K562 (cell line): ENCODE measurements around the gene ASAH2. TPM values are rescaled to one million over a fixed set of nuclear protein-coding genes. Genes with fewer than 3 reads are reported as not detected.
A peak's percentile ranks its signal among the peaks of the same experiment; 100 is the strongest.

Source experiments
- CBX2 ChIP-seq: fragments of 200-600 bp; sonication (generic); IDR thresholded peaks from one replicate; pipeline ENCODE4 v1.6.1; 2012; ENCODE audit warnings: mild to moderate bottlenecking, low read length, inconsistent platforms; ENCODE audit not compliant: insufficient read depth, poor library complexity, severe bottlenecking
- EHMT2 ChIP-seq: fragments of 450-650 bp; IDR thresholded peaks from 2 replicates; pipeline ENCODE4 v1.6.1; 2018; ENCODE audit warnings: antibody characterized with exemption
- ELF1 ChIP-seq: fragments of 200-800 bp; sonication (Bioruptor generic); IDR thresholded peaks from 2 replicates; pipeline ENCODE4 v1.6.1; 2016; ENCODE audit warnings: missing genetic modification characterization, missing compliant biosample characterization
- FIP1L1 ChIP-seq: fragments of 200-400 bp; formaldehyde crosslinking; IDR thresholded peaks from 2 replicates; pipeline ENCODE4 v1.6.1; 2018; ENCODE audit warnings: mild to moderate bottlenecking, low read depth, low read length; ENCODE audit not compliant: poor library complexity, severe bottlenecking
- KLF13 ChIP-seq: fragments of 450-650 bp; IDR thresholded peaks from 2 replicates; pipeline ENCODE4 v1.6.1; 2016; ENCODE audit warnings: missing genetic modification characterization, low read depth, mild to moderate bottlenecking, missing compliant biosample characterization, moderate library complexity, borderline replicate concordance
- NFYB ChIP-seq: IDR thresholded peaks from 2 replicates; pipeline ENCODE4 v1.6.1; 2011; ENCODE audit warnings: mild to moderate bottlenecking, moderate library complexity; ENCODE audit not compliant: insufficient read length; ENCODE audit errors: extremely low read depth
- PREB ChIP-seq: sonication (generic); formaldehyde crosslinking; IDR thresholded peaks from 2 replicates; pipeline ENCODE4 v1.8.1; 2023; ENCODE audit warnings: mild to moderate bottlenecking, missing genetic modification reagents
- RAD51 ChIP-seq: fragments of 450-650 bp; IDR thresholded peaks from 2 replicates; pipeline ENCODE4 v1.7.1; 2016; ENCODE audit warnings: low read depth, mild to moderate bottlenecking, borderline replicate concordance
- RHOXF2B ChIP-seq: fragments of 250-450 bp; sonication (Bioruptor Pico); conservative IDR thresholded peaks from 2 replicates; pipeline ENCODE4 v1.5.1; 2021
- SETDB1 ChIP-seq: IDR thresholded peaks from one replicate; pipeline ENCODE4 v1.6.1; 2012; ENCODE audit warnings: low read length, control low read depth, inconsistent platforms
- SMARCE1 ChIP-seq: fragments of 450-650 bp; IDR thresholded peaks from 2 replicates; pipeline ENCODE4 v1.7.1; 2016; ENCODE audit warnings: mild to moderate bottlenecking
- SP1 ChIP-seq: sonication (generic); formaldehyde crosslinking; IDR thresholded peaks from 2 replicates; pipeline ENCODE4 v1.8.1; 2022; ENCODE audit warnings: mild to moderate bottlenecking, missing genetic modification reagents
- TCFL5 ChIP-seq: fragments of 250-450 bp; sonication (Bioruptor Pico); conservative IDR thresholded peaks from 2 replicates; pipeline ENCODE4 v1.6.1; 2021; ENCODE audit warnings: mild to moderate bottlenecking, moderate library complexity, matching md5 sums
- ZNF318 ChIP-seq, 2 experiments: fragments of 450-650 bp; IDR thresholded peaks; 2 replicates each; pipeline ENCODE4 v1.6.1; 2016; ENCODE audit warnings: mild to moderate bottlenecking in 2 of 2, borderline replicate concordance in 1 of 2, low read depth in 1 of 2, moderate library complexity in 1 of 2
- ZNF583 ChIP-seq: fragments of 250-450 bp; sonication (Bioruptor Pico); IDR thresholded peaks from 2 replicates; pipeline ENCODE4 v1.4.0; 2020
- ZNF639 ChIP-seq, 2 experiments: fragments of 200-800 bp in 1 of 2; sonication (Bioruptor generic) in 1 of 2; sonication (generic) in 1 of 2; formaldehyde crosslinking in 1 of 2; IDR thresholded peaks in 1 of 2; conservative IDR thresholded peaks in 1 of 2; 2 replicates each; pipeline versions ENCODE4 v1.5.0 to v1.6.1; 2016 to 2020; ENCODE audit warnings: missing compliant biosample characterization in 1 of 2, missing genetic modification characterization in 1 of 2, missing genetic modification reagents in 1 of 2
- ZNF764 ChIP-seq: fragments of 250-450 bp; sonication (Bioruptor Pico); IDR thresholded peaks from 2 replicates; pipeline ENCODE4 v1.4.0; 2020; ENCODE audit warnings: low read depth, mild to moderate bottlenecking, moderate library complexity
- polyA plus RNA-seq, 8 experiments: library from polyadenylated mRNA; depleted of rRNA in 4 of 8; stranded (reverse) in 5 of 8; unstranded in 3 of 8; fragments of >200 nt; fragmentation: Nextera tagmentation in 2 of 8; fragmentation: Illumina TruSeq in 1 of 8; extraction: Ambion mirVana in 2 of 8; extraction: Trizol in 1 of 8; gene quantifications; 2 replicates each; pipeline versions ENCODE4 v1.2.1 to v1.2.3, GENCODE V29; 2011 to 2014; ENCODE audit warnings: inconsistent platforms in 1 of 8, missing spikeins in 1 of 8
- total RNA-seq, 7 experiments: library from RNA; depleted of rRNA in 6 of 7; stranded (reverse); fragments of >200 nt in 6 of 7; fragmentation: Illumina TruSeq in 2 of 7; extraction: Trizol in 2 of 7; gene quantifications; 2 replicates each; pipeline versions ENCODE4 v1.2.1 to v1.2.3, GENCODE V29; 2011 to 2021; ENCODE audit warnings: low replicate concordance in 1 of 7

Gene ASAH2
- total and polyA plus RNA-seq, 9 of the 15 experiments (the other 6 are each of a cell fraction or from before 2014, with no cell fraction given) = 2.5 to 12.0 (median 8.5) TPM

- TF ChIP-seq PREB (CRISPR knock-in tag) = no peak
- peak; percentile 34; the same call in 1 of the 2 replicates for TF ChIP-seq SMARCE1
- TF ChIP-seq SETDB1 = no peak
- no peak for TF ChIP-seq NFYB
- no peak for TF ChIP-seq ZNF764 (CRISPR knock-in tag)
- no peak for TF ChIP-seq RHOXF2B (CRISPR knock-in tag)
- TF ChIP-seq RAD51 = no peak
- no peak for TF ChIP-seq CBX2
- TF ChIP-seq KLF13 (tag) = no peak
- TF ChIP-seq ELF1 = 0 out of 2 replicates have a peak, but pooled peaks have one; percentile 7
- TF ChIP-seq EHMT2 = 0 out of 2 replicates have a peak, but pooled peaks have one; percentile 40
- no peak for TF ChIP-seq ZNF318 (IDR thresholded peaks at IDR 0.05; ENCODE audit: borderline replicate concordance in 1 of 2, low read depth in 1 of 2)
- TF ChIP-seq ZNF583 (CRISPR knock-in tag) = no peak
- TF ChIP-seq SP1 (CRISPR knock-in tag) = no peak
- no peak for TF ChIP-seq ZNF639 (CRISPR knock-in tag; conservative IDR thresholded peaks at IDR 0.05 in 1 of 2, IDR thresholded peaks at IDR 0.05 in 1 of 2)
- TF ChIP-seq TCFL5 = no peak
- TF ChIP-seq FIP1L1 = no peak
Observed at GRCh38 chr10:50299948-50300669, 48.8 kb upstream of the ASAH2 start (continued).
